Endothelial cell of umbilical vein (primary cell): Measurements from ENCODE around the gene SCARF2. TPM values are rescaled to one million over a fixed set of nuclear protein-coding genes. Genes with fewer than 3 reads are reported as not detected.

ENCODE experiments used
- BruUV-seq: library from RNA; stranded (reverse); fragments of 400-500 nt; replicated peaks from 2 replicates; lab custom pipeline; 2021; lab: Mats Ljungman, UMichigan
- CTCF ChIA-PET: fragments of 300-600, 350-600 bp; sonication (Branson Sonifier 250); formaldehyde crosslinking; loops from one replicate; lab custom pipeline; 2021; ENCODE audit warnings: antibody characterized with exemption, inconsistent platforms; lab: Charles Lee
- POLR2A ChIA-PET: fragments of 300-600, 350-600 bp; sonication (Branson Sonifier 250); formaldehyde crosslinking; loops from one replicate; lab custom pipeline; 2021; ENCODE audit warnings: antibody characterized with exemption, inconsistent platforms; lab: Charles Lee
- DNase-seq: peaks from one replicate; pipeline ENCODE4 v3.0.0-alpha.2; 2011; ENCODE audit warnings: low read depth, low spot score
- FAIRE-seq: peaks from 2 replicates; lab custom pipeline; 2011; peaks lifted over from hg19 to GRCh38; lab: Jason Lieb, UNC
- H2AFZ ChIP-seq: 2 replicates; pipeline ENCODE4 v1.6.0; 2012; ENCODE audit warnings: low read depth, low read length, control low read depth, inconsistent platforms
- H3K27ac ChIP-seq: 2 replicates; pipeline ENCODE4 v1.5.1; 2011; ENCODE audit warnings: low read depth, mild to moderate bottlenecking, control low read depth, low read length, moderate library complexity; ENCODE audit not compliant: insufficient read depth
- H3K27me3 ChIP-seq, 2 experiments: 2 replicates each; pipeline versions ENCODE4 v1.6.0 to v1.6.1; 2011; ENCODE audit warnings: low read length in 2 of 2, mixed read lengths in 1 of 2; ENCODE audit not compliant: control insufficient read depth in 2 of 2, insufficient read depth in 2 of 2
- H3K36me3 ChIP-seq, 2 experiments: 2 replicates in 1 of 2; 3 replicates in 1 of 2; pipeline ENCODE4 v1.5.1; 2011; ENCODE audit warnings: low read length in 2 of 2, mild to moderate bottlenecking in 1 of 2, moderate library complexity in 1 of 2; ENCODE audit not compliant: control insufficient read depth in 2 of 2, insufficient read depth in 2 of 2; ENCODE audit errors: extremely low read depth in 1 of 2
- H3K4me1 ChIP-seq: 3 replicates; pipeline ENCODE4 v1.5.1; 2011; ENCODE audit warnings: mild to moderate bottlenecking, low read length; ENCODE audit not compliant: control insufficient read depth, insufficient read depth; ENCODE audit errors: extremely low read depth
- H3K4me2 ChIP-seq: 2 replicates; pipeline ENCODE4 v1.6.1; 2011; ENCODE audit warnings: low read length, control low read depth, mixed read lengths; ENCODE audit not compliant: insufficient read depth
- H3K4me3 ChIP-seq, 3 experiments: fragments of 200-600 bp in 1 of 3; sonication (generic), shearing (Covaris generic) in 1 of 3; replicated peaks in 1 of 3; 2 replicates each; pipeline ENCODE4 v1.5.1; 2011 to 2016; ENCODE audit warnings: control low read depth in 3 of 3, low read length in 3 of 3, mild to moderate bottlenecking in 2 of 3, inconsistent platforms in 1 of 3, low read depth in 1 of 3, moderate library complexity in 1 of 3; ENCODE audit not compliant: insufficient read depth in 1 of 3
- H3K79me2 ChIP-seq: 2 replicates; pipeline ENCODE4 v1.6.0; 2012; ENCODE audit warnings: low read length, inconsistent platforms; ENCODE audit not compliant: control insufficient read depth, insufficient read depth
- H3K9ac ChIP-seq: replicated peaks from 2 replicates; pipeline ENCODE3; 2011; ENCODE audit warnings: low read length, control low read depth; ENCODE audit not compliant: insufficient read depth; ENCODE audit errors: extremely low read depth
- H3K9me1 ChIP-seq: replicated peaks from 3 replicates; pipeline ENCODE4 v1.6.0; 2011; ENCODE audit warnings: mild to moderate bottlenecking, low read length; ENCODE audit not compliant: control insufficient read depth, insufficient read depth; ENCODE audit errors: extremely low read depth
- H3K9me3 ChIP-seq: replicated peaks from 2 replicates; pipeline ENCODE4 v1.5.1; 2012; ENCODE audit warnings: low read length, inconsistent platforms; ENCODE audit not compliant: control insufficient read depth, insufficient read depth
- H4K20me1 ChIP-seq: replicated peaks from 2 replicates; pipeline ENCODE3; 2011; ENCODE audit warnings: mild to moderate bottlenecking, low read length; ENCODE audit not compliant: control insufficient read depth, insufficient read depth; ENCODE audit errors: extremely low read depth
- CTCF ChIP-seq, 2 donors: IDR thresholded peaks; 1 replicate in 1 of 2; 2 replicates in 1 of 2; pipeline ENCODE4 v1.5.1; 2011; ENCODE audit warnings: low read length in 2 of 2, mild to moderate bottlenecking in 2 of 2, moderate library complexity in 2 of 2, control low read depth in 1 of 2, inconsistent platforms in 1 of 2, low read depth in 1 of 2; ENCODE audit not compliant: insufficient read depth in 1 of 2; ENCODE audit errors: extremely low read depth in 1 of 2
- EZH2 ChIP-seq: IDR thresholded peaks from 2 replicates; pipeline ENCODE4 v1.6.1; 2012; ENCODE audit warnings: borderline replicate concordance, low read depth, mild to moderate bottlenecking, moderate library complexity, low read length, inconsistent platforms; ENCODE audit not compliant: severe bottlenecking
- FOS ChIP-seq: IDR thresholded peaks from 2 replicates; pipeline ENCODE4 v1.6.1; 2011; ENCODE audit warnings: mild to moderate bottlenecking, low read length, moderate library complexity, borderline replicate concordance; ENCODE audit not compliant: insufficient read depth
- GATA2 ChIP-seq: IDR thresholded peaks from 2 replicates; pipeline ENCODE4 v1.7.0; 2011; ENCODE audit warnings: low read depth, mild to moderate bottlenecking, moderate library complexity, mixed read lengths, low read length; ENCODE audit not compliant: insufficient read length, insufficient read depth
- JUN ChIP-seq: IDR thresholded peaks from 2 replicates; pipeline ENCODE4 v1.6.1; 2011; ENCODE audit warnings: borderline replicate concordance, low read depth; ENCODE audit not compliant: insufficient read length, insufficient read depth
- MYC ChIP-seq: IDR thresholded peaks from one replicate; pipeline ENCODE4 v1.6.1; 2011; ENCODE audit warnings: mild to moderate bottlenecking, low read depth, low read length
- POLR2A ChIP-seq: IDR thresholded peaks from 2 replicates; pipeline ENCODE4 v1.6.1; 2012; ENCODE audit warnings: low read depth, mild to moderate bottlenecking, control low read depth, low read length
- POLR2AphosphoS5 ChIP-seq: IDR thresholded peaks from 2 replicates; pipeline ENCODE4 v1.6.1; 2012; ENCODE audit warnings: low read depth, mild to moderate bottlenecking, control low read depth, low read length, moderate library complexity; ENCODE audit not compliant: insufficient read depth
- dilution Hi-C: fragments of 300-500 bp; cut with MboI; formaldehyde crosslinking; loops from one replicate; pipeline ENCODE4 v1.15.0; 2019; ENCODE audit warnings: low sequenced_read_pairs; ENCODE audit not compliant: extremely low pct_ligation_motif_present
- intact Hi-C: fragments of 100-400 bp; cut with micrococcal nuclease; formaldehyde crosslinking; loops from one replicate; pipeline ENCODE4 v1.10.0; 2022
- polyA plus RNA-seq, 4 experiments: library from polyadenylated mRNA; depleted of rRNA in 3 of 4; stranded (reverse) in 3 of 4; unstranded in 1 of 4; fragments of >200 nt; gene quantifications; 2 replicates each; pipeline versions ENCODE4 v1.2.1 to v1.2.3, GENCODE V29; 2011 to 2012; ENCODE audit warnings: missing spikeins in 1 of 4
- total RNA-seq: library from RNA; stranded (reverse); gene quantifications from 2 replicates; pipeline ENCODE4 v1.2.3, GENCODE V29; 2021

SCARF2 gene
- total and polyA plus RNA-seq, 2 donors (not counting 3 experiments of a cell fraction or from before 2014, with no cell fraction given) = 15.7 to 20.1 TPM

- no peak for FAIRE-seq
- CTCF ChIA-PET = interaction anchor here (0.5 to 3.3 kb wide), 2 partner anchors 42 to 108 kb away, joined by 4 to 25 read pairs; no protein-coding TSS in a partner anchor
- no TSS peak for BruUV-seq
Measured at GRCh38 chr22:20459862-20460261, 22.2 kb upstream of the SCARF2 start.

GRCh38 chr22:20459152-20459542, 21.5 kb upstream of the SCARF2 start:
- TF ChIP-seq POLR2AphosphoS5 (no peak), CTCF (IDR thresholded peaks at IDR 0.05; ENCODE audit: extremely low read depth in 1 of 2, insufficient read depth in 1 of 2, low read depth in 1 of 2, low read length in 2 of 2) (no peak), MYC (no peak), EZH2 (no peak), JUN (no peak), GATA2 (no peak), FOS (no peak), POLR2A (no peak)
- H3K27ac ChIP-seq = no peak overlapping the region
- H3K27me3 ChIP-seq = no peaks in the 10 kb centered on the region
- peaks cover 0 to 4% of the 10 kb centered on the region in 2 experiments for H3K36me3 ChIP-seq
- H3K4me1 ChIP-seq = no peaks in the 10 kb centered on the region
- H3K9me3 ChIP-seq = no peaks in the 10 kb centered on the region
- FAIRE-seq (no peak), DNase-seq (no peak)
- no peak overlapping the region for H3K4me3 ChIP-seq
- intact Hi-C loops (loop anchor here (5.0 kb wide), 1 partner anchor 302 kb away; no protein-coding TSS in a partner anchor), dilution Hi-C loops (no loop called here)
- BruUV-seq = no TSS peak
- H3K79me2 ChIP-seq = no peaks in the 10 kb centered on the region
- H4K20me1 ChIP-seq = no peaks in the 10 kb centered on the region
- no peak overlapping the region for H2AFZ ChIP-seq
- ChIA-PET CTCF (interaction anchor here (3.3 kb wide), 1 partner anchor 41 kb away, joined by 25 read pairs; no protein-coding TSS in a partner anchor), POLR2A (no interaction called here)
- no peaks in the 10 kb centered on the region for H3K9me1 ChIP-seq
- no peak overlapping the region for H3K9ac ChIP-seq
- H3K4me2 ChIP-seq = no peak overlapping the region

More at GRCh38 chr22:20459862-20460261, 22.2 kb upstream of the SCARF2 start:
- POLR2A ChIA-PET = no interaction called here
- intact Hi-C loops (loop anchor here (5.0 kb wide), 1 partner anchor 303 kb away; no protein-coding TSS in a partner anchor), dilution Hi-C loops (no loop called here)
- TF ChIP-seq POLR2A (no peak), MYC (no peak), GATA2 (no peak)
- H3K9me1 ChIP-seq = no peaks in the 10 kb centered on the region
- no peaks in the 10 kb centered on the region for H3K27me3 ChIP-seq
- H3K4me1 ChIP-seq = no peaks in the 10 kb centered on the region
- no peak overlapping the region for H3K27ac ChIP-seq
- H3K4me3 ChIP-seq = no peak overlapping the region
- H3K36me3 ChIP-seq = peaks cover 0 to 8% of the 10 kb centered on the region in 2 experiments
- no peak for DNase-seq
- H2AFZ ChIP-seq = no peak overlapping the region
- H4K20me1 ChIP-seq = no peaks in the 10 kb centered on the region
- no peaks in the 10 kb centered on the region for H3K79me2 ChIP-seq
- no peak overlapping the region for H3K4me2 ChIP-seq
- H3K9ac ChIP-seq = no peak overlapping the region
- no peaks in the 10 kb centered on the region for H3K9me3 ChIP-seq
